Sigmoid colon (tissue), 3 donors: ENCODE data around the gene MID1.

Source experiments
- POLR2A ChIP-seq, 2 donors: fragments of 450-650 bp; IDR thresholded peaks; one replicate each; pipeline ENCODE4 v1.6.1; 2016; ENCODE audit warnings: antibody characterized with exemption in 2 of 2, mild to moderate bottlenecking in 2 of 2, moderate library complexity in 2 of 2
- TF ChIP-seq, protein P1 (sequence below), 4 experiments: fragments of 450-650 bp in 3 of 4; fragments of 200-600 bp in 1 of 4; IDR thresholded peaks; one replicate each; pipeline ENCODE4 v1.5.1; 2016 to 2019; ENCODE audit warnings: antibody characterized with exemption in 4 of 4, mild to moderate bottlenecking in 3 of 4, moderate library complexity in 2 of 4

DNA sequence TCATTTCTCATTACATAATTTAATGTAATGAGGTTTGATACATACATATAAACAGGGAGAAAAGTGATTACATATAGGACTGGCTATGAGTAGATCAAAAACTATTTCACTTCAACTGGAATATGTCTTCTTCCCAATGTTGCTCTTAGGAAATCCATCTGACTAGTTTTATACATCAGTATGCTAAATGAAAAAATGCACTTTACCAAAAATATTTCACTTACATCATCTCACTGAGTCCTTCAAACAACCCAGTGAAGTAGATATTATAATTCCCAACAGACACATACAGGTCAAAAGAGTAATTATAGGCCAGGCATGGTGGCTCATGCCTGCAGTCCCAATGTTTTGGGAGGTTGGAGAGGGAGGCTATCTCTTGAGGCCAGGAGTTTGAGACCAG, 215.9 kb downstream of the MID1 start:
- TF ChIP-seq POLR2A (IDR thresholded peaks at IDR 0.05) = no peak
- TF ChIP-seq, protein P1, sequence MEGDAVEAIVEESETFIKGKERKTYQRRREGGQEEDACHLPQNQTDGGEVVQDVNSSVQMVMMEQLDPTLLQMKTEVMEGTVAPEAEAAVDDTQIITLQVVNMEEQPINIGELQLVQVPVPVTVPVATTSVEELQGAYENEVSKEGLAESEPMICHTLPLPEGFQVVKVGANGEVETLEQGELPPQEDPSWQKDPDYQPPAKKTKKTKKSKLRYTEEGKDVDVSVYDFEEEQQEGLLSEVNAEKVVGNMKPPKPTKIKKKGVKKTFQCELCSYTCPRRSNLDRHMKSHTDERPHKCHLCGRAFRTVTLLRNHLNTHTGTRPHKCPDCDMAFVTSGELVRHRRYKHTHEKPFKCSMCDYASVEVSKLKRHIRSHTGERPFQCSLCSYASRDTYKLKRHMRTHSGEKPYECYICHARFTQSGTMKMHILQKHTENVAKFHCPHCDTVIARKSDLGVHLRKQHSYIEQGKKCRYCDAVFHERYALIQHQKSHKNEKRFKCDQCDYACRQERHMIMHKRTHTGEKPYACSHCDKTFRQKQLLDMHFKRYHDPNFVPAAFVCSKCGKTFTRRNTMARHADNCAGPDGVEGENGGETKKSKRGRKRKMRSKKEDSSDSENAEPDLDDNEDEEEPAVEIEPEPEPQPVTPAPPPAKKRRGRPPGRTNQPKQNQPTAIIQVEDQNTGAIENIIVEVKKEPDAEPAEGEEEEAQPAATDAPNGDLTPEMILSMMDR (IDR thresholded peaks at IDR 0.05) = no peak
